Fibroblast of mammary gland (primary cell): ENCODE data around the gene FIBIN.
A peak's percentile ranks its signal among the peaks of the same experiment; 100 is the strongest.

Source experiments
- DNase-seq: peaks from one replicate; pipeline ENCODE4 v3.0.0-alpha.2; 2010; ENCODE audit warnings: low read depth
- H3K4me3 ChIP-seq: 2 replicates; pipeline ENCODE4 v1.5.1; 2011; ENCODE audit warnings: low read depth, mild to moderate bottlenecking, low read length, moderate library complexity; ENCODE audit not compliant: control insufficient read depth
- TF ChIP-seq, protein P1 (sequence below): conservative IDR thresholded peaks from 2 replicates; pipeline ENCODE4 v1.5.1; 2011; ENCODE audit warnings: low read depth, low read length, inconsistent platforms; ENCODE audit not compliant: control insufficient read depth, insufficient read depth

Gene FIBIN

GRCh38 chr11:27004103-27004502 lies 10.2 kb downstream of the FIBIN start:
- H3K4me3 ChIP-seq, result no peak overlapping the region
- no peak for DNase-seq
- TF ChIP-seq, protein P1, sequence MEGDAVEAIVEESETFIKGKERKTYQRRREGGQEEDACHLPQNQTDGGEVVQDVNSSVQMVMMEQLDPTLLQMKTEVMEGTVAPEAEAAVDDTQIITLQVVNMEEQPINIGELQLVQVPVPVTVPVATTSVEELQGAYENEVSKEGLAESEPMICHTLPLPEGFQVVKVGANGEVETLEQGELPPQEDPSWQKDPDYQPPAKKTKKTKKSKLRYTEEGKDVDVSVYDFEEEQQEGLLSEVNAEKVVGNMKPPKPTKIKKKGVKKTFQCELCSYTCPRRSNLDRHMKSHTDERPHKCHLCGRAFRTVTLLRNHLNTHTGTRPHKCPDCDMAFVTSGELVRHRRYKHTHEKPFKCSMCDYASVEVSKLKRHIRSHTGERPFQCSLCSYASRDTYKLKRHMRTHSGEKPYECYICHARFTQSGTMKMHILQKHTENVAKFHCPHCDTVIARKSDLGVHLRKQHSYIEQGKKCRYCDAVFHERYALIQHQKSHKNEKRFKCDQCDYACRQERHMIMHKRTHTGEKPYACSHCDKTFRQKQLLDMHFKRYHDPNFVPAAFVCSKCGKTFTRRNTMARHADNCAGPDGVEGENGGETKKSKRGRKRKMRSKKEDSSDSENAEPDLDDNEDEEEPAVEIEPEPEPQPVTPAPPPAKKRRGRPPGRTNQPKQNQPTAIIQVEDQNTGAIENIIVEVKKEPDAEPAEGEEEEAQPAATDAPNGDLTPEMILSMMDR, result no peak

DNA sequence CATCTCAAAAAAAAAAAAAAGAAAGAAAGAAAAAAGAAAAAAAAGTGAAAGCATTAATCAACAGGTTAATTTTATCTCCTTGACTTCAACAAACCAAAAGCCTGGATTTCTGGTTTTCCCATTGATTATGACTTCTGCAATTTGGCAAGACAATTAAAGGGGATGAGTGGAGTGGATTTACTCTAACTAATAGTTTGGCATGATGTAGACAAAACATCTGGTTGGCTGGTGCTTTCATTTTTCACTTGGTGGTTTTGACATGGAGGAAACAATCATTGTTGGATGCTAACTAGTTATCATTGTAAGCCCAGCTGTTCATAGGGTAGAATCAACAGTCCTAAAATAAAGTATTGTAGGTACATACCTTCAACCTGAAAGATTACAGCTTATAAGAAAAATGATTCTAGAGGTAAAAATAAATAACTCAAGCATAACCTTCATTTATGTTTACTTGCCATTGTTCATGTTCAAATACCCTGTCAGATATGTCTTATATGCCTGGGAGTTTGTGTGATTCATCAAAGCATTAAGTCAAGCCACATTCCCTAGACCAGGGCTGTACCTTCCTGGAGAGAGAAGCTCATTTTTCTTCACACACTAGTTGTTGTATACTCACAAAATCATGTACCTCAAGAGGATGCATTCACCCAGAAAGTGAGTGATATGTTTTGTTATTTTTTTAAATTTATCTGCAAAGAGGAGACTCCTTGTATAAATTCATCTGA lies 15.1 kb downstream of the FIBIN start:
- TF ChIP-seq, protein P1, result no peak
- DNase-seq, result no peak

GRCh38 chr11:27011560-27012233 lies 17.8 kb downstream of the FIBIN start:
- TF ChIP-seq, protein P1, result no peak
- no peak for DNase-seq
- no peak overlapping the region for H3K4me3 ChIP-seq

More for the DNA sequence above, 15.1 kb downstream of the FIBIN start:
- no peak overlapping the region for H3K4me3 ChIP-seq

DNA sequence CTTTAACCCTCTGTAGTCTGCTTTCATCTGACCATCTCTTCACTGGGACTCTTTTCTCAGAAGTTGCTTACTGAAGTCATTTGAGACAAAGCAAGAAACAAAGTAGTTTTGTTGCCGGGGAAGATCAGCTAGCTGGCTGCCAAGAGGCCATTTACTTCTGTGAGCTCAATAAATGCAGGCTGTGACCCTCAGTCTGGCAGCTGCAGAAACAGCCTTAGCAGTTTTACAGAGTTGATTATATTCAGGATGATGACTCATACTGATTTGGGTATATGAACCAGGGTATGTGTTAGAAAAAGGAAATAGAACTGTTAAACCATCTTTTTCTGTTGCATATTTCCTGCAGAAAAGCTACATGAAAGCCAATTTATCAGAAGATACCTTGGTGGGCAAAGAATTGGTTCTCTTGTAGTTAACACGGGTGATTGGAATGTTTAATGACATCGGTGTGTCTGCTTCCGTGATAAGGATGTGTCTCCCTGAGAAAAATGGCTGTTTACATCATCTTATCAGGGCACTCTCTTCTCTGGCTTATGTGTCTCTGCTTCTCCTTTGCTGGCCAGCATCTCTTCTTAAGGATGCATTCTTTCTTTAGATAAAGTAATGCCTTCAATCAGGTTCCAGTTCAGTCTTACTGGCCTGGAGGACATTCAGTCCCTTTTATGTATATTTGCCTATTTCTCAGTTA lies 18.5 kb downstream of the FIBIN start:
- peak; percentile 63 for DNase-seq
- TF ChIP-seq, protein P1, result no peak
- no peak overlapping the region for H3K4me3 ChIP-seq

- TF ChIP-seq, protein P1, result no peak
- DNase-seq, result no peak
These were observed 20.0 kb downstream of the FIBIN start for GRCh38 chr11:27013781-27014361.

GRCh38 chr11:27018902-27019529 lies 25.1 kb downstream of the FIBIN start:
- DNase-seq, result no peak
- TF ChIP-seq, protein P1, result no peak
- H3K4me3 ChIP-seq, result no peak overlapping the region

More at GRCh38 chr11:27013781-27014361, 20.0 kb downstream of the FIBIN start:
- H3K4me3 ChIP-seq, result no peak overlapping the region
